Activated naive CD4-positive, alpha-beta T cell treated with anti-CD3 and anti-CD28 coated beads for 36 hours (primary cell): ENCODE data around the gene RFPL3. TPM values are rescaled to one million over a fixed set of nuclear protein-coding genes. Genes with fewer than 3 reads are reported as not detected.
"Not testable (repeated sequence)": the region's sequence is repeated elsewhere in the genome, so short reads cannot be mapped to it uniquely, and the experiment has no call there.

Experiments used
- CTCF ChIA-PET: fragments of 350-600 bp; sonication (Branson Sonifier 250); formaldehyde crosslinking; loops from one replicate; lab custom pipeline; 2021; ENCODE audit warnings: antibody characterized with exemption; lab: Charles Lee
- DNase-seq: peaks from one replicate; pipeline ENCODE4 v3.0.0-alpha.2; 2020
- H3K27ac Mint-ChIP-seq: one replicate; pipeline ENCODE4 v1.8.0; 2021; ENCODE audit warnings: mild to moderate bottlenecking, mixed read lengths
- H3K27me3 Mint-ChIP-seq: one replicate; pipeline ENCODE4 v1.8.0; 2021; ENCODE audit warnings: low read depth, mixed read lengths
- H3K36me3 Mint-ChIP-seq: one replicate; pipeline ENCODE4 v1.8.0; 2021; ENCODE audit warnings: low read depth, mixed read lengths
- H3K4me1 Mint-ChIP-seq: one replicate; pipeline ENCODE4 v1.8.0; 2021; ENCODE audit warnings: low read depth, mixed read lengths
- H3K4me3 Mint-ChIP-seq: one replicate; pipeline ENCODE4 v1.8.0; 2021; ENCODE audit warnings: mild to moderate bottlenecking, moderate library complexity, mixed read lengths
- H3K9me3 Mint-ChIP-seq: one replicate; pipeline ENCODE4 v1.8.0; 2021; ENCODE audit warnings: mixed read lengths
- intact Hi-C: fragments of 100-400 bp; cut with micrococcal nuclease; formaldehyde crosslinking; loops from one replicate; pipeline ENCODE4 v1.15.1; 2023
- total RNA-seq, 2 experiments: library from RNA; stranded (reverse); gene quantifications; one replicate each; pipeline ENCODE4 v1.2.3, GENCODE V29; 2021

RFPL3 gene
- not detected for total RNA-seq

GRCh38 chr22:32357567-32357966, at the start of gene RFPL3:
TSS of gene RFPL3 (plus strand) at chr22:32357867. CDS start at chr22:32358072, 205 bp downstream.
- H3K27ac Mint-ChIP-seq, intact Hi-C loops, H3K4me3 Mint-ChIP-seq, H3K4me1 Mint-ChIP-seq, H3K9me3 Mint-ChIP-seq, DNase-seq, H3K27me3 Mint-ChIP-seq, CTCF ChIA-PET, H3K36me3 Mint-ChIP-seq: not testable (repeated sequence)

GRCh38 chr22:32308191-32308590, 49.5 kb upstream of the RFPL3 start:
- Mint-ChIP-seq H3K9me3 (no peaks in the 10 kb centered on the region), H3K27me3 (peaks cover 30% of the 10 kb centered on the region), H3K36me3 (no peaks in the 10 kb centered on the region), H3K4me3 (no peak overlapping the region), H3K27ac (no peak overlapping the region), H3K4me1 (no peaks in the 10 kb centered on the region)
- CTCF ChIA-PET: no interaction called here
- intact Hi-C loops: no loop called here
- DNase-seq: no peak

- Mint-ChIP-seq H3K36me3 (no peaks in the 10 kb centered on the region), H3K27me3 (peaks cover 25% of the 10 kb centered on the region), H3K9me3 (no peaks in the 10 kb centered on the region), H3K4me3 (no peak overlapping the region), H3K4me1 (no peaks in the 10 kb centered on the region), H3K27ac (no peak overlapping the region)
- intact Hi-C loops: no loop called here
- CTCF ChIA-PET: no interaction called here
- no peak for DNase-seq
Observed at GRCh38 chr22:32308934-32309333, 48.7 kb upstream of the RFPL3 start.

- Mint-ChIP-seq H3K4me3 (no peak overlapping the region), H3K27me3 (peaks cover 22% of the 10 kb centered on the region), H3K36me3 (no peaks in the 10 kb centered on the region), H3K27ac (no peak overlapping the region), H3K9me3 (no peaks in the 10 kb centered on the region), H3K4me1 (no peaks in the 10 kb centered on the region)
- CTCF ChIA-PET: no interaction called here
- intact Hi-C loops: no loop called here
- no peak for DNase-seq
Observed at GRCh38 chr22:32309585-32310251, 47.9 kb upstream of the RFPL3 start.

GRCh38 chr22:32310777-32311176, 46.9 kb upstream of the RFPL3 start:
- CTCF ChIA-PET: no interaction called here
- Mint-ChIP-seq H3K36me3 (no peaks in the 10 kb centered on the region), H3K4me3 (no peak overlapping the region), H3K4me1 (no peaks in the 10 kb centered on the region), H3K9me3 (no peaks in the 10 kb centered on the region), H3K27me3 (peaks cover 16% of the 10 kb centered on the region), H3K27ac (no peak overlapping the region)
- intact Hi-C loops: no loop called here
- DNase-seq: no peak

- Mint-ChIP-seq H3K9me3 (no peaks in the 10 kb centered on the region), H3K27me3 (peaks cover 16% of the 10 kb centered on the region), H3K4me1 (no peaks in the 10 kb centered on the region), H3K36me3 (no peaks in the 10 kb centered on the region), H3K4me3 (no peak overlapping the region), H3K27ac (no peak overlapping the region)
- CTCF ChIA-PET: no interaction called here
- DNase-seq: no peak
- intact Hi-C loops: no loop called here
Observed at GRCh38 chr22:32311551-32312071, 46.1 kb upstream of the RFPL3 start.

- no peaks in the 10 kb centered on the region for H3K9me3 Mint-ChIP-seq
- H3K36me3 Mint-ChIP-seq: no peaks in the 10 kb centered on the region
- no peaks in the 10 kb centered on the region for H3K4me1 Mint-ChIP-seq
- H3K27me3 Mint-ChIP-seq: peaks cover 20% of the 10 kb centered on the region
- intact Hi-C loops: no loop called here
- DNase-seq: no peak
- H3K4me3 Mint-ChIP-seq: no peak overlapping the region
- CTCF ChIA-PET: no interaction called here
- H3K27ac Mint-ChIP-seq: no peak overlapping the region
Observed at GRCh38 chr22:32312748-32313147, 44.9 kb upstream of the RFPL3 start.

GRCh38 chr22:32313532-32313931, 44.1 kb upstream of the RFPL3 start:
- H3K9me3 Mint-ChIP-seq: no peaks in the 10 kb centered on the region
- intact Hi-C loops: no loop called here
- H3K36me3 Mint-ChIP-seq: no peaks in the 10 kb centered on the region
- peaks cover 17% of the 10 kb centered on the region for H3K27me3 Mint-ChIP-seq
- H3K27ac Mint-ChIP-seq: no peak overlapping the region
- CTCF ChIA-PET: no interaction called here
- no peaks in the 10 kb centered on the region for H3K4me1 Mint-ChIP-seq
- DNase-seq: no peak
- H3K4me3 Mint-ChIP-seq: no peak overlapping the region

GRCh38 chr22:32317524-32317923, 40.1 kb upstream of the RFPL3 start:
- H3K36me3 Mint-ChIP-seq: no peaks in the 10 kb centered on the region
- H3K27me3 Mint-ChIP-seq: peaks cover 13% of the 10 kb centered on the region
- H3K9me3 Mint-ChIP-seq: no peaks in the 10 kb centered on the region
- intact Hi-C loops: no loop called here
- CTCF ChIA-PET: no interaction called here
- no peak overlapping the region for H3K4me3 Mint-ChIP-seq
- H3K27ac Mint-ChIP-seq: no peak overlapping the region
- H3K4me1 Mint-ChIP-seq: no peaks in the 10 kb centered on the region
- DNase-seq: no peak

GRCh38 chr22:32318361-32318760, 39.3 kb upstream of the RFPL3 start:
- Mint-ChIP-seq H3K36me3 (no peaks in the 10 kb centered on the region), H3K27ac (no peak overlapping the region), H3K27me3 (peaks cover 13% of the 10 kb centered on the region), H3K4me1 (no peaks in the 10 kb centered on the region), H3K4me3 (no peak overlapping the region), H3K9me3 (no peaks in the 10 kb centered on the region)
- DNase-seq: no peak
- CTCF ChIA-PET: no interaction called here
- intact Hi-C loops: no loop called here

GRCh38 chr22:32319861-32320406, 37.7 kb upstream of the RFPL3 start:
- Mint-ChIP-seq H3K4me3 (no peak overlapping the region), H3K4me1 (no peaks in the 10 kb centered on the region)
- intact Hi-C loops: no loop called here

GRCh38 chr22:32322986-32323385, 34.7 kb upstream of the RFPL3 start:
- Mint-ChIP-seq H3K9me3 (no peaks in the 10 kb centered on the region), H3K36me3 (no peaks in the 10 kb centered on the region), H3K4me1 (no peaks in the 10 kb centered on the region), H3K27ac (no peak overlapping the region), H3K4me3 (no peak overlapping the region), H3K27me3 (peaks cover 4% of the 10 kb centered on the region)
- CTCF ChIA-PET: no interaction called here
- intact Hi-C loops: no loop called here
- DNase-seq: no peak

More at GRCh38 chr22:32319861-32320406, 37.7 kb upstream of the RFPL3 start:
- Mint-ChIP-seq H3K27me3 (peaks cover 13% of the 10 kb centered on the region), H3K27ac (no peak overlapping the region), H3K36me3 (no peaks in the 10 kb centered on the region), H3K9me3 (no peaks in the 10 kb centered on the region)
- DNase-seq: no peak
- CTCF ChIA-PET: no interaction called here

- Mint-ChIP-seq H3K36me3 (no peaks in the 10 kb centered on the region), H3K27me3 (peaks cover 4% of the 10 kb centered on the region), H3K27ac (no peak overlapping the region), H3K4me3 (no peak overlapping the region), H3K4me1 (no peaks in the 10 kb centered on the region), H3K9me3 (no peaks in the 10 kb centered on the region)
- CTCF ChIA-PET: no interaction called here
- no peak for DNase-seq
- intact Hi-C loops: no loop called here
Observed at GRCh38 chr22:32323513-32324164, 34.0 kb upstream of the RFPL3 start.
